Chondrocyte (in vitro differentiated cells): Measurements from ENCODE around the gene NOG. TPM values are rescaled to one million over a fixed set of nuclear protein-coding genes. Genes with fewer than 3 reads are reported as not detected.
A peak's percentile ranks its signal among the peaks of the same experiment; 100 is the strongest.

Experiments
- DNase-seq: peaks from one replicate; pipeline ENCODE4 v3.0.0; 2021; ENCODE audit warnings: mixed read lengths, low spot score
- H3K27ac Mint-ChIP-seq: one replicate; pipeline ENCODE4 v1.8.0; 2021; ENCODE audit warnings: mild to moderate bottlenecking, moderate library complexity, mixed read lengths; ENCODE audit not compliant: unreplicated experiment
- H3K27me3 Mint-ChIP-seq: 2 replicates; pipeline ENCODE4 v1.8.0; 2021; ENCODE audit warnings: low read depth, mixed read lengths
- H3K36me3 Mint-ChIP-seq: 2 replicates; pipeline ENCODE4 v1.8.0; 2021; ENCODE audit warnings: low read depth, mixed read lengths
- H3K4me1 Mint-ChIP-seq: 2 replicates; pipeline ENCODE4 v1.8.0; 2021; ENCODE audit warnings: low read depth, mild to moderate bottlenecking, mixed read lengths
- H3K4me3 Mint-ChIP-seq: one replicate; pipeline ENCODE4 v1.8.0; 2021; ENCODE audit warnings: mild to moderate bottlenecking, moderate library complexity, mixed read lengths; ENCODE audit not compliant: unreplicated experiment
- H3K9me3 Mint-ChIP-seq: 2 replicates; pipeline ENCODE4 v1.8.0; 2021; ENCODE audit warnings: low read depth, mixed read lengths
- total RNA-seq: library from RNA; stranded (reverse); gene quantifications from 3 replicates; pipeline ENCODE4 v1.2.1, GENCODE V29; 2021
- TF ChIP-seq, protein P1 (sequence below): fragments of 200-600 bp; sonication (generic); IDR thresholded peaks from 2 replicates; pipeline ENCODE4 v1.5.0; 2021; ENCODE audit warnings: antibody characterized with exemption, mild to moderate bottlenecking, moderate library complexity

NOG gene
- total RNA-seq, 1 donor from 2014 or later: 1.4 TPM

DNA sequence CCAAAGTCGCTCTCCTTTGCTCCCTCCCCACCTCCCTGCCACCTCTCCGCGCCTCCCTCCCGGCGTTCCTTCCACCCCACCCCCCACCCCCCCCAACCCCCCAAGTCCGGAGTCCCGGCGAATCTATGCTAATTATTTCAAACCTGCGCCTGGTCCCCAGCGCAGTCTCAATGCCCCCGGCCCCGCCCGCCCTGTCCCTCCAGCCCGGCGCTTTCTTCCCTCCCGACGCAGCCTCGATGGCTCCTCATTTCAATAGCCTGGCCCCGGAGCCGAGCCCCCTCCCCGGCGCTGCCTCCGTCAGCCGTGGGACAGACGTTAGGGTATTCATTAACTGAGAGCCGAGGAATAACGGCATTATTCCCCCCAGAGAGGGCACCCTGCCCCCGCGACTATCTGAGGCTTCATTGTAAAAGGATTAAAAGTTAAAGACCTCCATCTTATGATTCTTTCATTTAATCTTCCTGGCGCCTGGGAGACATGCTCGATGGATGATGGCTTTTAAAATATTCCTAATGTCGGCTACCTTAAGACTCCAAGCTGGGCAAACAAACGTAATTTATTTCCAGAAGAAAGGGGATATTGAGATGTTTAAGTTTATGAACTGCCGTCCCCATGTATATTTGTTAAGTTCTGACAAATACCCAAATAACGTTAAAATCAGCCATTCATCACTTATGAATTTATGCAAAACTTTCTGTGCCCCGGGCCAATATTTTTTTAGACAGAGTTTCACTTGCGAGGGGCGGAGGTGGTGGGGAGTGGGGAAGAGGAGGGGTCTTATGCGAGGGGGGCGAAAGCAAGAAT lies 3.4 kb downstream of the NOG start:
- no peak for DNase-seq
- no peaks in the 10 kb centered on the region for H3K36me3 Mint-ChIP-seq
- TF ChIP-seq, protein P1, sequence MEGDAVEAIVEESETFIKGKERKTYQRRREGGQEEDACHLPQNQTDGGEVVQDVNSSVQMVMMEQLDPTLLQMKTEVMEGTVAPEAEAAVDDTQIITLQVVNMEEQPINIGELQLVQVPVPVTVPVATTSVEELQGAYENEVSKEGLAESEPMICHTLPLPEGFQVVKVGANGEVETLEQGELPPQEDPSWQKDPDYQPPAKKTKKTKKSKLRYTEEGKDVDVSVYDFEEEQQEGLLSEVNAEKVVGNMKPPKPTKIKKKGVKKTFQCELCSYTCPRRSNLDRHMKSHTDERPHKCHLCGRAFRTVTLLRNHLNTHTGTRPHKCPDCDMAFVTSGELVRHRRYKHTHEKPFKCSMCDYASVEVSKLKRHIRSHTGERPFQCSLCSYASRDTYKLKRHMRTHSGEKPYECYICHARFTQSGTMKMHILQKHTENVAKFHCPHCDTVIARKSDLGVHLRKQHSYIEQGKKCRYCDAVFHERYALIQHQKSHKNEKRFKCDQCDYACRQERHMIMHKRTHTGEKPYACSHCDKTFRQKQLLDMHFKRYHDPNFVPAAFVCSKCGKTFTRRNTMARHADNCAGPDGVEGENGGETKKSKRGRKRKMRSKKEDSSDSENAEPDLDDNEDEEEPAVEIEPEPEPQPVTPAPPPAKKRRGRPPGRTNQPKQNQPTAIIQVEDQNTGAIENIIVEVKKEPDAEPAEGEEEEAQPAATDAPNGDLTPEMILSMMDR: no peak
- H3K27ac Mint-ChIP-seq: no peak overlapping the region
- H3K9me3 Mint-ChIP-seq: no peaks in the 10 kb centered on the region
- H3K27me3 Mint-ChIP-seq: peaks cover 17% of the 10 kb centered on the region
- peaks cover 42% of the 10 kb centered on the region for H3K4me1 Mint-ChIP-seq
- peak overlapping the region; percentile 69 for H3K4me3 Mint-ChIP-seq

DNA sequence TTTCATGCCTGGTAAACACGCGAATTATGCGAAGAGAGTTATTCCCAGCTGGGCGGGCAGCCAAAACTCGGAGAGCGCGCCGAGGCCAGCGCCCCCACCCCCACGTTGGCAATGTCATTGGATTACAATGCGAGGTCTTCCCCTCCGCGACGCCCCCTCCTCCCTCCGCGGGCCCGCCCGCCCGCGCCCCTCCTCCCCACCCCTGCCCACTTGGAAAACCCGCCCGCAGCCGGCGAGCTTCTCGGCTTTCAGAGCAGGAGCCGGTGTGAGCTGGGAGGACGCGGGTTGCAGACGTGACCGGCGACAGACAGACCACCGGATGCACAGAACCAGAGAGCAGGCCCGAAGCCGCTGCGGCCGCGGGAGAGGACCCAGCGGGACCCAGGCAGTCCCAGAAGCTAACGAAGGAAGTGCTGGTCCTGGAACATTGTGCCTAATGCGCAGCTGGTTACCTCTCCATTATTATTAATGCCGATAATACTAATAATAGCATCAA lies 4.0 kb downstream of the NOG start:
- TF ChIP-seq, protein P1: no peak
- no peak for DNase-seq
- Mint-ChIP-seq H3K27me3 (peaks cover 12% of the 10 kb centered on the region), H3K27ac (no peak overlapping the region), H3K4me3 (peak overlapping the region; percentile 69), H3K9me3 (no peaks in the 10 kb centered on the region), H3K4me1 (peaks cover 38% of the 10 kb centered on the region), H3K36me3 (no peaks in the 10 kb centered on the region)

DNA sequence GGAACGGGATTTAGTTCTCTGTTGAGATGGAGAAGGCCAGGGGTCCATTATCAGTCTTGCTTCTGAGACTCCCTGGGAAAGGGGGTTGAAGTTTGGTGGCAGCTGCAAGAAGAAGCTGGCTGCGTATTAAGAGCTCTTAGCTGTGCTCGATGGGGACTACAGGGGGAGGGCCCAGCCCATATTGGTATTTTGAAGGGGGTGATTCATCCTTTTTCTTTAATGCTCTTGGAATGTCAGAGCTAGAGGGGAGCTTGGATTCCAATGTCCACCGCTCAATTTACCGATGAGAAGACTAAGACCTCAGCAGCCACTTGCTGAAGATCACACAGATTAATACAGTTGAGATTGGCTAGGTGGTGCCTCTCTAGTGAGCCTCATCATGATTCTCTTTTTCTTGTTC lies 5.0 kb downstream of the NOG start:
- Mint-ChIP-seq H3K36me3 (no peaks in the 10 kb centered on the region), H3K4me1 (peaks cover 35% of the 10 kb centered on the region), H3K4me3 (peak overlapping the region; percentile 17), H3K27me3 (peaks cover 12% of the 10 kb centered on the region), H3K27ac (no peak overlapping the region), H3K9me3 (no peaks in the 10 kb centered on the region)
- no peak for DNase-seq
- TF ChIP-seq, protein P1: no peak

DNA sequence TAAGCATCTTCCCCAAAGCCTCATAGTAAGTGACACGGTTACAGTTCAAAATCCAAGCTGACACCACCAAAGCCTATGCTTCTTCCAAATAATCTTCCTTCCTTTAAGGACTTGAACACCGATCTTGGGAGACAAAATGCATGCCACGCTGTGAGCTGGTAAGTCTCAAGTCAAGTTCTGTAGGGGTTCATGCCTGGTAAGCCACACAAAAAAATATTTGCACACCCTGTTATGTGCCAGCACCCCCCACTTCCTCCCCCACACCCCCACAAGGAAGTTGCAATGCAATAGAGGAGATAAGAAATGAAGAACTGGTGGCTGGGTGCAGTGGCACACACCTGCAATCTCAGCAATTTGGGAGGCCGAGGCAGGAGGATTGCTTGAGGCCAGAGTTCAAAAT lies 5.6 kb downstream of the NOG start:
- Mint-ChIP-seq H3K27ac (no peak overlapping the region), H3K9me3 (no peaks in the 10 kb centered on the region), H3K27me3 (peaks cover 12% of the 10 kb centered on the region), H3K36me3 (no peaks in the 10 kb centered on the region), H3K4me1 (peaks cover 35% of the 10 kb centered on the region), H3K4me3 (no peak overlapping the region)
- DNase-seq: no peak
- TF ChIP-seq, protein P1: no peak

DNA sequence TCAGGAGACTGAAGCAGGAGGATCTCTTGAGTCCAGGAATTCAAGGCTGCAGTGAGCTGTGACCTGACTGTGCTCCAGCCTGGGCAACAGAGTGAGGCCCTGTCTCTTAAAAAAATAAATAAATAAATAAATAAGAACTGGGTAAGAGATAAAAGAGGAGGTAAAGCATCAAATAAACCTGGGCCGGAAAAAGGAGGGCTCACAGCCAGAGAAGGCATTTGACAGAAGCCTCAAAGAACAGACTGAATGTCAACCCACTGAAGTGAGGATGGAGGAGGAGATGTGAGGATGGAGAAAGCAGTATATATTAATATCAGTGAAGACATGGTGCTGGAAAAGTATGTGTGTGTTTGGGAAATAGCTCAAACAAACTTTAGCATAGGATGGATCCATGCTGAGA lies 6.1 kb downstream of the NOG start:
- no peak overlapping the region for H3K4me3 Mint-ChIP-seq

More for the DNA sequence above, 6.1 kb downstream of the NOG start:
- Mint-ChIP-seq H3K9me3 (no peaks in the 10 kb centered on the region), H3K27ac (no peak overlapping the region), H3K36me3 (no peaks in the 10 kb centered on the region), H3K4me1 (peaks cover 35% of the 10 kb centered on the region), H3K27me3 (peaks cover 12% of the 10 kb centered on the region)
- no peak for DNase-seq
- TF ChIP-seq, protein P1: no peak
